ENCODE data around the gene FGF12. TPM values are rescaled to one million over a fixed set of nuclear protein-coding genes. Genes with fewer than 3 reads are reported as not detected.

FGF12 gene
- total RNA-seq, 1 donor from 2014 or later: 6.1 TPM

DNA sequence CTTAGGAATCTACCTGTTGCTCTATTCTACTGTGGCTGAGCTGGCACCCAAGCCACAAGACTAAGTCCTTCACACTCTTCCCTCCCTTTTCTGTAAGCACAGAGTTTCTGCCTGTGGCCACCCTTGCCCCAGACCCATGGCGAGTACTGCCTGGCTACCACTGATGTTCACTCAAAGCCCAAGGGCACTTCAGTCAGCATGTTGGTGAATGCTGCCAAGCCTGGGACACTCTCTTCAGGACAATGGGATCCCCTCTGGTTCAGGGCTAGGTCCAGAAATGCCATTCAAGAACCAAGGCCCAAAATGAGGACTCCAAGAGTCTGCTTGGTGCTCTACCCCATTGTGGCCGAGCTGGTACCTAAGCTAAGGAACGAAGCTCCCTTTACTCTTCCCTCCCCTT lies 184.2 kb downstream of the FGF12 start:
- no peak for TF ChIP-seq CTCF (IDR thresholded peaks at IDR 0.05; ENCODE audit: unreplicated experiment)
- H3K4me1 Mint-ChIP-seq (ENCODE audit: low read depth): no peaks in the 10 kb centered on the region
- no peak overlapping the region for H3K27ac Mint-ChIP-seq
- H3K36me3 Mint-ChIP-seq (ENCODE audit: insufficient read depth): no peaks in the 10 kb centered on the region
- peaks cover 3% of the 10 kb centered on the region for H3K9me3 Mint-ChIP-seq (ENCODE audit: low read depth)
- H3K27me3 Mint-ChIP-seq: no peaks in the 10 kb centered on the region
- DNase-seq (ENCODE audit: low spot score, unreplicated experiment): no peak
- no peak overlapping the region for H3K4me3 Mint-ChIP-seq (ENCODE audit: low read depth)

DNA sequence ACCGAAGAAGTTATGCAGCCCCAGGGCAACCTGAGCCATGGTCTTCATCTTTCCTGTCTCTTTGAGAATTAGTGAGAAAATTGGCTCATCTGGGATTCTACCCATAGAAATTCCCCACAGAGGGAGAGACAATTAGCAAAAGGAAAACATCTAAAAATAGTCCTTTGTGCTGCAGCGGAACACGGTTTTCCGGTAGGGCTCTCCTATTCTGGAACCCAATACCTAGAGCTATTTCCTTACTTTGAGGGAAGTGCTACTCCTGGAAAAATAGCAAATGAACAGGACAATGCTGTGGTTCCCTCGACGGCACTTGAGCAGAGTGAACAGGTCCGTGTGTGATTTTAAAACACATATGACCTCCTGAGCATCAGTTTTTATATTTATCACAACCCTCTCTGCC lies 210.5 kb downstream of the FGF12 start:
- no peaks in the 10 kb centered on the region for H3K36me3 Mint-ChIP-seq (ENCODE audit: insufficient read depth)
- H3K9me3 Mint-ChIP-seq (ENCODE audit: low read depth): no peaks in the 10 kb centered on the region
- peaks cover 8% of the 10 kb centered on the region for H3K27me3 Mint-ChIP-seq
- no peak overlapping the region for H3K4me3 Mint-ChIP-seq (ENCODE audit: low read depth)
- H3K27ac Mint-ChIP-seq: no peak overlapping the region
- no peak for DNase-seq (ENCODE audit: low spot score, unreplicated experiment)
- peaks cover 16% of the 10 kb centered on the region for H3K4me1 Mint-ChIP-seq (ENCODE audit: low read depth)
- TF ChIP-seq CTCF (IDR thresholded peaks at IDR 0.05; ENCODE audit: unreplicated experiment): no peak

DNA sequence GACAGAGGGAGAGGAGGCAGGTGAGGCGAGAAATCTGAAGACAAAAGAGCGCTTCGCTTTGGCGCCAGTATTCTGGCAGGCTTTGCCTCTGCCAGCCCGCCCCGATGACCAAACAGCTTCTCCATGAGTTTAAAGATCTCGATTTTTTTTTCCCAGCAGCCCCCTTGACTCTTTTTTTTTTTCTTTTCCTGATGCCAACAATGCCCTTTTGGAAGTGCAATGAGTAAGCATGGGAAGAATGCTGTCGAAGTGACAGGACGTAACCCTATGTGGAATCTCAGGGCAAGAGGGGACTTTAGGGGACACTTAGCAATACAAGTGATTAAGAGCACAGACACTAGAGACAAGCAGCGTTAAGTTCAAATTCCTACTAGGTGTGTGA lies 211.7 kb downstream of the FGF12 start:
- H3K4me1 Mint-ChIP-seq (ENCODE audit: low read depth): peaks cover 16% of the 10 kb centered on the region
- H3K36me3 Mint-ChIP-seq (ENCODE audit: insufficient read depth): no peaks in the 10 kb centered on the region
- no peak for TF ChIP-seq CTCF (IDR thresholded peaks at IDR 0.05; ENCODE audit: unreplicated experiment)
- DNase-seq (ENCODE audit: low spot score, unreplicated experiment): no peak
- peaks cover 8% of the 10 kb centered on the region for H3K27me3 Mint-ChIP-seq
- peak overlapping the region; percentile 96 for H3K27ac Mint-ChIP-seq
- no peaks in the 10 kb centered on the region for H3K9me3 Mint-ChIP-seq (ENCODE audit: low read depth)
- H3K4me3 Mint-ChIP-seq (ENCODE audit: low read depth): peak overlapping the region; percentile 86

- H3K36me3 Mint-ChIP-seq (ENCODE audit: insufficient read depth): no peaks in the 10 kb centered on the region
- H3K9me3 Mint-ChIP-seq (ENCODE audit: low read depth): no peaks in the 10 kb centered on the region
- H3K27me3 Mint-ChIP-seq: peaks cover 8% of the 10 kb centered on the region
- DNase-seq (ENCODE audit: low spot score, unreplicated experiment): peak; percentile 86
- TF ChIP-seq CTCF (IDR thresholded peaks at IDR 0.05; ENCODE audit: unreplicated experiment): peak; percentile 81
- peaks cover 16% of the 10 kb centered on the region for H3K4me1 Mint-ChIP-seq (ENCODE audit: low read depth)
- H3K4me3 Mint-ChIP-seq (ENCODE audit: low read depth): peak overlapping the region; percentile 86
- H3K27ac Mint-ChIP-seq: peak overlapping the region; percentile 96
Measured at GRCh38 chr3:192514754-192515663, 212.3 kb downstream of the FGF12 start.

- Mint-ChIP-seq H3K4me1 (ENCODE audit: low read depth) (peaks cover 16% of the 10 kb centered on the region), H3K27ac (peak overlapping the region; percentile 90), H3K27me3 (peaks cover 8% of the 10 kb centered on the region), H3K4me3 (ENCODE audit: low read depth) (peak overlapping the region; percentile 86), H3K9me3 (ENCODE audit: low read depth) (no peaks in the 10 kb centered on the region), H3K36me3 (ENCODE audit: insufficient read depth) (no peaks in the 10 kb centered on the region)
- peak; percentile 36 for DNase-seq (ENCODE audit: low spot score, unreplicated experiment)
- TF ChIP-seq CTCF (IDR thresholded peaks at IDR 0.05; ENCODE audit: unreplicated experiment): peak; percentile 41
Measured at GRCh38 chr3:192514081-192514753, 213.1 kb downstream of the FGF12 start.

Measured in progenitor cell of endocrine pancreas (in vitro differentiated cells).